Mesendoderm (in vitro differentiated cells): Measurements from ENCODE around the gene PRKAR2B.
A peak's percentile ranks its signal among the peaks of the same experiment; 100 is the strongest.
"Not testable (repeated sequence)": the region's sequence is repeated elsewhere in the genome, so short reads cannot be mapped to it uniquely, and the experiment has no call there.

Experiments
- DNase-seq: peaks from one replicate; pipeline ENCODE4 v3.0.0; 2013
- H2AK5ac ChIP-seq: 2 replicates; pipeline ENCODE4 v1.6.1; 2013; ENCODE audit warnings: low read length, inconsistent platforms
- H2BK120ac ChIP-seq: 2 replicates; pipeline ENCODE4 v1.6.1; 2013; ENCODE audit warnings: low read depth, mild to moderate bottlenecking, low read length, moderate library complexity, mixed read lengths
- H2BK15ac ChIP-seq: replicated peaks from 2 replicates; pipeline ENCODE4 v1.6.1; 2013; ENCODE audit warnings: low read depth, mild to moderate bottlenecking, moderate library complexity
- H2BK5ac ChIP-seq: 2 replicates; pipeline ENCODE4 v1.6.1; 2013; ENCODE audit warnings: low read length, inconsistent platforms
- H3K18ac ChIP-seq: 2 replicates; pipeline ENCODE4 v1.6.1; 2013; ENCODE audit warnings: mild to moderate bottlenecking, low read length, mixed read lengths
- H3K23ac ChIP-seq: one replicate; pipeline ENCODE4 v1.6.1; 2013; ENCODE audit warnings: low read length
- H3K27ac ChIP-seq: 2 replicates; pipeline ENCODE4 v1.5.1; 2013; ENCODE audit warnings: low read depth, mild to moderate bottlenecking, inconsistent platforms, low read length, moderate library complexity
- H3K27me3 ChIP-seq: 2 replicates; pipeline ENCODE4 v1.6.1; 2013; ENCODE audit warnings: low read length, control low read depth, mild to moderate bottlenecking, inconsistent platforms; ENCODE audit not compliant: insufficient read depth, poor library complexity
- H3K36me3 ChIP-seq: 2 replicates; pipeline ENCODE4 v1.6.1; 2013; ENCODE audit warnings: low read length, inconsistent platforms; ENCODE audit not compliant: control insufficient read depth, insufficient read depth
- H3K4ac ChIP-seq: one replicate; pipeline ENCODE4 v1.6.1; 2013; ENCODE audit warnings: low read depth, mild to moderate bottlenecking, low read length, moderate library complexity
- H3K4me1 ChIP-seq: 2 replicates; pipeline ENCODE4 v1.6.1; 2013; ENCODE audit warnings: low read depth, low read length, inconsistent platforms; ENCODE audit not compliant: control insufficient read depth
- H3K4me2 ChIP-seq: 2 replicates; pipeline ENCODE4 v1.6.1; 2013; ENCODE audit warnings: low read length
- H3K4me3 ChIP-seq: 2 replicates; pipeline ENCODE4 v1.5.1; 2013; ENCODE audit warnings: mild to moderate bottlenecking, low read length
- H3K56ac ChIP-seq: one replicate; pipeline ENCODE4 v1.6.1; 2013; ENCODE audit warnings: low read length
- H3K79me1 ChIP-seq: 2 replicates; pipeline ENCODE4 v1.6.1; 2013; ENCODE audit warnings: low read length, inconsistent platforms
- H3K79me2 ChIP-seq: 2 replicates; pipeline ENCODE4 v1.6.1; 2013; ENCODE audit warnings: mild to moderate bottlenecking, low read length; ENCODE audit not compliant: control insufficient read depth, insufficient read depth
- H3K9ac ChIP-seq: 2 replicates; pipeline ENCODE4 v1.6.1; 2013; ENCODE audit warnings: low read length, inconsistent platforms
- H4K5ac ChIP-seq: one replicate; pipeline ENCODE4 v1.6.1; 2013; ENCODE audit warnings: low read length
- H4K8ac ChIP-seq: one replicate; pipeline ENCODE4 v1.6.1; 2013; ENCODE audit warnings: low read depth, mild to moderate bottlenecking, control low read depth, low read length, moderate library complexity
- WGBS: extraction: QIAGEN DNeasy Blood & Tissue Kit; methylation state at CpG from one replicate; pipeline ENCODE4 v1.1.7; 2013; ENCODE audit warnings: low lambda C conversion rate, missing lambda C conversion rate; ENCODE audit not compliant: insufficient coverage; ENCODE audit errors: extremely low coverage; 5-methylcytosine and 5-hydroxymethylcytosine counted together

The PRKAR2B gene

DNA sequence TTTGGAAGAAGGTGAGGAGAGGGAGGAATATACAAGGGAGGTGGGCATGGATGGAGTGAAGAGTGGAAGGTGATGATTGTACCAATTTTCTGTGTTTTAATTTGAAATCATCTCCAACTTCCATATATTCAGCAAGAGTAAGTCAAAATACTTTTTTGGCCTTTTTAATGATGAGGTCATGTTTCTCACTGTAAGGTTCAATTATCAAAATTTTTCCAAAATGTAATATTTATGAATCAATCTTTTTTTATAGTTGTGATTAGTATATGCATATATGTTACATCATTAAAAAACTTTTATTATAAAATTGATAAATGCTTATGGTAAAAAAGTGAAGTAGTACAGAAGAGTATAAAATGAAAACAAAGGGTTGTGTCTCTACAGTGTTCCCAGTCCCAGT lies 40.7 kb downstream of the PRKAR2B start:
- Histone ChIP-seq H4K5ac (no peak overlapping the region), H3K18ac (no peak overlapping the region), H3K27ac (no peak overlapping the region), H3K23ac (no peak overlapping the region), H3K9ac (no peak overlapping the region), H3K36me3 (no peaks in the 10 kb centered on the region), H3K79me2 (no peaks in the 10 kb centered on the region), H2BK5ac (no peak overlapping the region), H4K8ac (no peak overlapping the region), H3K4ac (no peak overlapping the region), H2BK15ac (no peak overlapping the region), H3K4me2 (no peak overlapping the region), H3K56ac (no peak overlapping the region), H3K4me3 (no peak overlapping the region), H3K27me3 (no peaks in the 10 kb centered on the region), H3K4me1 (no peaks in the 10 kb centered on the region), H2BK120ac (no peak overlapping the region), H2AK5ac (no peak overlapping the region), H3K79me1 (no peaks in the 10 kb centered on the region)
- no peak for DNase-seq

DNA sequence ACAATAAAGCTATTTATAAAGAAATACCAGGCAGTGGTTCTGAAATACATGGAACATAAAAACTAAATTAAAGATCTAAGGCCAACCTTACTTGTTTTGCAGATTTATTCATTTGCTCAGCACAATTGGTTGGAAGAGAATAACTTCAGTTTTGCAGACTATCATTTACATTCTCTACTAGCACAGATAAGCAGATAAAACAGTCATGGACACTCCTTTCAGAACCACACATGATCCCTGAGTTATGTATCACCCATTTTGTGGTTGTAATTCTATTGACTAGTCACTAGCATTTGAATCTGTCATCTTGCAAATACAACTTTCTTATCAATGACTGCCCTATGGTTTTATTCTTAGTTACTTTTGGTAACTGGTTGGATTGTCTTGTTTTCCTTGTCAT lies 45.1 kb downstream of the PRKAR2B start:
- H3K27me3 ChIP-seq = no peaks in the 10 kb centered on the region
- no peak overlapping the region for H3K23ac ChIP-seq
- H3K4me1 ChIP-seq = no peaks in the 10 kb centered on the region
- H3K9ac ChIP-seq = no peak overlapping the region
- no peak overlapping the region for H4K5ac ChIP-seq
- no peak overlapping the region for H3K4ac ChIP-seq
- H3K56ac ChIP-seq = no peak overlapping the region
- H4K8ac ChIP-seq = no peak overlapping the region
- no peak overlapping the region for H2BK15ac ChIP-seq
- no peak overlapping the region for H3K27ac ChIP-seq
- no peaks in the 10 kb centered on the region for H3K79me1 ChIP-seq
- no peak overlapping the region for H3K4me3 ChIP-seq
- no peaks in the 10 kb centered on the region for H3K79me2 ChIP-seq
- no peak for DNase-seq
- H2AK5ac ChIP-seq = no peak overlapping the region
- H3K4me2 ChIP-seq = no peak overlapping the region
- H3K36me3 ChIP-seq = no peaks in the 10 kb centered on the region
- H2BK120ac ChIP-seq = no peak overlapping the region
- H2BK5ac ChIP-seq = no peak overlapping the region
- H3K18ac ChIP-seq = no peak overlapping the region

DNA sequence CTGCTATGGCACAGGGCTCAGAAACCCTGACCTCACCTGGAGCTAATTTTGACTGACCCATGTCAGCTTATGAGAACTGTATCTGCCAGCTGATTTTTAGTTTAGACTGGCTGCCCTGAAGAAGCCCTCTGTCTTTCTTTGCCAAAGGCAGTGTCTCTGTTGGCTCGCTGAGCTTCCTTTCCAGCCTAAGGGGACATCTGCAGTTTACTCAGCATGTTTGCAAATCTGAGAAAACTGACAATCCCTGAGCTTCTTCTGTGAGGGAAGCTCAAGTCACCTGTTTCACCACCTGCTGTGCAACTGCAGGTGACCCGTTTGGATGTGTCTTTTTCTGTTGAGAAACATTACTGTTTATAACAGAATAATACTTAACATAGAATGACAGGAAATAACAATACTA lies 46.0 kb downstream of the PRKAR2B start:
- H3K18ac ChIP-seq = peak overlapping the region; percentile 20
- no peak overlapping the region for H3K23ac ChIP-seq
- H3K27me3 ChIP-seq = no peaks in the 10 kb centered on the region
- no peaks in the 10 kb centered on the region for H3K79me2 ChIP-seq
- H3K4ac ChIP-seq = no peak overlapping the region
- H3K4me1 ChIP-seq = no peaks in the 10 kb centered on the region
- H3K27ac ChIP-seq = no peak overlapping the region
- H3K4me2 ChIP-seq = no peak overlapping the region
- no peaks in the 10 kb centered on the region for H3K36me3 ChIP-seq
- H2AK5ac ChIP-seq = no peak overlapping the region
- no peaks in the 10 kb centered on the region for H3K79me1 ChIP-seq
- H3K56ac ChIP-seq = no peak overlapping the region
- H3K9ac ChIP-seq = no peak overlapping the region
- H2BK15ac ChIP-seq = no peak overlapping the region
- H4K5ac ChIP-seq = no peak overlapping the region
- H2BK120ac ChIP-seq = no peak overlapping the region
- no peak overlapping the region for H4K8ac ChIP-seq
- H3K4me3 ChIP-seq = no peak overlapping the region
- DNase-seq = peak; percentile 59
- H2BK5ac ChIP-seq = no peak overlapping the region
- WGBS = no CpG with 5 or more reads among the region's 2 CpGs

GRCh38 chr7:107091306-107091705 lies 46.8 kb downstream of the PRKAR2B start:
- no peak overlapping the region for H2BK5ac ChIP-seq
- no peak overlapping the region for H3K18ac ChIP-seq
- H2BK120ac ChIP-seq = no peak overlapping the region
- H3K4me2 ChIP-seq = no peak overlapping the region
- H2AK5ac ChIP-seq = no peak overlapping the region
- H3K36me3 ChIP-seq = no peaks in the 10 kb centered on the region
- H3K56ac ChIP-seq = no peak overlapping the region
- no peaks in the 10 kb centered on the region for H3K4me1 ChIP-seq
- H2BK15ac ChIP-seq = no peak overlapping the region
- no peaks in the 10 kb centered on the region for H3K79me2 ChIP-seq
- H3K9ac ChIP-seq = no peak overlapping the region
- no peak for DNase-seq
- H3K79me1 ChIP-seq = no peaks in the 10 kb centered on the region
- no peak overlapping the region for H3K4me3 ChIP-seq
- no peak overlapping the region for H3K4ac ChIP-seq
- H3K23ac ChIP-seq = no peak overlapping the region
- H3K27ac ChIP-seq = no peak overlapping the region
- WGBS = no CpG with 5 or more reads among the region's 2 CpGs
- no peaks in the 10 kb centered on the region for H3K27me3 ChIP-seq
- no peak overlapping the region for H4K5ac ChIP-seq
- no peak overlapping the region for H4K8ac ChIP-seq

- H3K4me1 ChIP-seq, H3K27ac ChIP-seq, H3K36me3 ChIP-seq, H3K56ac ChIP-seq, H2BK5ac ChIP-seq, H2BK15ac ChIP-seq, DNase-seq, H3K4me3 ChIP-seq, H3K18ac ChIP-seq, H3K79me2 ChIP-seq, H2AK5ac ChIP-seq, H3K27me3 ChIP-seq, H3K23ac ChIP-seq, H4K8ac ChIP-seq, H3K4me2 ChIP-seq, H3K4ac ChIP-seq, H3K79me1 ChIP-seq, H2BK120ac ChIP-seq, H4K5ac ChIP-seq, H3K9ac ChIP-seq: not testable (repeated sequence)
- WGBS = no CpG with 5 or more reads among the region's 5 CpGs
Observed at GRCh38 chr7:107093671-107094070, 49.2 kb downstream of the PRKAR2B start.

DNA sequence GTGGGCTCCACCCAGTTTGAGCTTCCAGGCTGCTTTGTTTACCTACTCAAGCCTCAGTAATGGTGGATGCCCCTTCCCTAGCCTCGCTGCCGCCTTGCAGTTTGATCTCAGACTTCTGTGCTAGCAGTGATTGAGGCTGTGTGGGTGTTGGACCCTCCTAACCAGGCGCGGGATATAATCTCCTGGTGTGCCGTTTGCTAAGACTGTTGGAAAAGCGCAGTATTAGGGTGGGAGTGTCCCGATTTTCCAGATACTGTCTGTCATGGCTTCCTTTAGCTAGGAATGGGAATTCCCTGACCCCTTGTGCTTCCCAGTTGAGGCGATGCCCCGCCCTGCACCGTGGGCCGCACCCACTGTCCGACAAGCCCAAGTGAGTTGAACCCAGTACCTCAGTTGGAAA lies 54.6 kb downstream of the PRKAR2B start:
- H3K4me3 ChIP-seq, H3K4me1 ChIP-seq, H3K27me3 ChIP-seq, H3K4ac ChIP-seq, DNase-seq, H3K23ac ChIP-seq, H3K79me2 ChIP-seq, H4K5ac ChIP-seq, H3K56ac ChIP-seq, H2BK120ac ChIP-seq, H3K9ac ChIP-seq, H2AK5ac ChIP-seq, H3K27ac ChIP-seq, H3K36me3 ChIP-seq, H2BK5ac ChIP-seq, H3K79me1 ChIP-seq, H4K8ac ChIP-seq, H3K18ac ChIP-seq, H2BK15ac ChIP-seq, H3K4me2 ChIP-seq: not testable (repeated sequence)
- no CpG with 5 or more reads among the region's 12 CpGs for WGBS
